Measurements from ENCODE around the gene MYO18A.

MYO18A gene

GRCh38 chr17:29076722-29077121 is 103.5 kb downstream of the MYO18A start:
- no peak for DNase-seq

DNA sequence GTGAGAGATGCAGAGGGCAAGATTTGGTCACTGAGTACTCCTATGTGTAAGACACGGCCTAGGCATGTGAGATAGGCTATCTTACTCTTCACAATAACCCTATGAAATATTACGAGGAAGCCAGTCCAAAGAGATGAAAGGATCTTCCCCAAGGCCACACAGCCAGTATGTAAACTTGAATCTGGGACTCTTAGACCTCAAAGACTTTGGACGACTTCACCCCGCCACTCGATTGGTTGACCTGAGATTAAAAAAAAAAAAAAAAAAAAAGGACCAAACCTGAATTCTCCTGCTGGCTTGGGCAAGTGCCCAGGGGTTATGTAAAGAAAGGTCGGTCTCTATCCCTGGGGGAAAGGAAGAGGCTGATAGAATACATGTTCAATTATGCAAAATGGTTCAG is 104.1 kb downstream of the MYO18A start:
- DNase-seq: no peak

- DNase-seq: no peak
Observed at GRCh38 chr17:29074488-29074887, 105.7 kb downstream of the MYO18A start.

- DNase-seq: no peak
Observed at GRCh38 chr17:29073520-29073919, 106.7 kb downstream of the MYO18A start.

DNA sequence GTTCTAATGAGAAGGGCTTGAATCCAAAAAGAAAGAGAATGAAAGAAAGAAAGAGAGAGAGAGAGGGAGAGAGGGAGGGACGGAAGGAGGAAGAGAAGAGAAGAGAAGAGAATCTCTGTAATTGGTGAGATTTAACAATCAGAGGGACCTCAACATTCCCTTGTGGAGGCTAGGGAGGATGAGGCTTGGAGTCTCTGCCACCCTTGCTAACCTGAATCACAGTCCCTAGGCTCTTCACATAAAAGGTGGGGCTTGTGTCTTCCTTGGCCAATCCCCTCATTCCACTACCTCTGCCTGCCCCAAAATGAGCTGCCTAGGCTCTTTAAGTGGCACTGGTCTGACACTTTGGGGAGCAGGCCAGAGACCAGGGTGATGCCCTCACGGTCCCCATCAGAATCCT is 107.2 kb downstream of the MYO18A start:
- DNase-seq: no peak

DNA sequence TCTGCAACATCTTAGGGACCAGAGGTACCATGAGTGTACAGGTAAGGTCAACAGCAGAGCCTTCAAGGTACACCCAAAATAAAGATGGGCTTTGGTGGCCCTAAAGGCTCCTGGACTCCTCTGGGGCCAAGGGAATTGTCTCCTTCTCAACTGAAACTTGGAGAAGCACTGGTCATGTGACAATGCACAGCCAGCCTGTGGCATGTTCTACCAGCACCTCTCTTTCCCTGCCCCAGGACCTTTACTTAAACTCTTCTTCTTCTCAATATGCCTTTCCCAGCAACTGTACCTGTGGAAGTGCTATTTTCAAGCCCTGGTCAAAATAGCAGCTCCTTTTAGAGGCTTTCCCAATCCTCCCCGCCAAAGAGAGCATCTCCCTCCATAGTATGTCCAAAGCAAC is 108.9 kb downstream of the MYO18A start:
- DNase-seq: no peak

- DNase-seq: no peak
Observed at GRCh38 chr17:29070781-29071180, 109.4 kb downstream of the MYO18A start.

DNA sequence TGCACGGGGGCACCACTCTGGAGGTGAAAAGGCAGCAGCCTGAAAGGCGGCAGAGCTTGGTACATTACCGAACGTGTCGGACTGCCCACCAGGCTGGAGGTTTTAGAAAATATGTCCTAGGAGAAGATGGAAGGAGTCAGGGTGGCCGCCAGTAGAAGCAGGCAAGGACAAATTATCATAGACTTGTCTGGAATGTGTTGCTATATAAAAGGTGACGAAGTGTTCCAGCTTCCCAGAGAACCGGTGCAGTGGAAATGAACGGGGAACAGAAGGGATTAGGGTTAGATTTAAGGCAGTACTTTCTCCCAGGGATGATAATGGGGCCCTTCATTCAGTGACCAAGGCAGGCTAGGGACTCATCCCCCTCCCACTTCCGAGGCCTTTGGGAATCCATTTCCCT is 109.9 kb downstream of the MYO18A start:
- no peak for DNase-seq

- no peak for DNase-seq
Observed at GRCh38 chr17:29069526-29070041, 110.6 kb downstream of the MYO18A start.

DNA sequence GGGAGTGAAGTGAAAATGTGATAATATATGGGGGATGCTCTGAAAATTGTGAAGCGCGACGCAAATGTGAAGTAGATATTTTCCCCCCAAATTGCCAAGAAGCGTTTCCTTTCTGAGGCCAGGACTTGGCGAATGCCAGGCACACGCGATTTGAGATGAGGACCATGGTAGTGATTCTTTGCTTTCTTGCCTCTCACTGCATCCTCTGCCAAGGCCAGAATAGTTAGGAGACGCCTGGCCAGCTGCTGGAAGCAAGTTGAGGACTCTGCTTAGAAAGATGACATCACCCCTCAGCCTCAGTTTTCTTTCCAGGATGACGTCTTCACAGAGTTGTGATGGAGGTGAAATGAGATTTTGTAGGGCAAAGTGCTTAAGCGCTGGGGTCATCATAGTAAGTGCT is 111.4 kb downstream of the MYO18A start:
- DNase-seq: no peak

DNA sequence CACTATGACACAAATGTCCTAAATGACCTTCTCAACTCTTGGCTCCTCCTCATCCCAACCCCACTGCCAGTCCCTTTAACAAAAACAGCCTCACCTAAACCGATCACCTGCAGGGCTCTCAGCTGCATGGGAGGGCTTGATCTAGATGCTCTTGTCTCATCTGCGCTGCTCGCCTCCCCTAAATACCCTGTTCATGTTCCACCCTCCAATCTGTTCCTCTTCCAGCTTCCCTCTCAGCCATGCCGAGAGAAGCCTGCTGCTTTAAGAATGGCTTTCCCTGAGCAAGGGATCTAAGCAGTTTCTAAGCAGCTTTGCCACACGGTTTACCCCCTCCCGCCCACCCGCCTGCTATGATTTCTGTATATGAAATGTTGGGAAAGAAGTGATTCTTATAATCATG is 113.6 kb downstream of the MYO18A start:
- no peak for DNase-seq

DNA sequence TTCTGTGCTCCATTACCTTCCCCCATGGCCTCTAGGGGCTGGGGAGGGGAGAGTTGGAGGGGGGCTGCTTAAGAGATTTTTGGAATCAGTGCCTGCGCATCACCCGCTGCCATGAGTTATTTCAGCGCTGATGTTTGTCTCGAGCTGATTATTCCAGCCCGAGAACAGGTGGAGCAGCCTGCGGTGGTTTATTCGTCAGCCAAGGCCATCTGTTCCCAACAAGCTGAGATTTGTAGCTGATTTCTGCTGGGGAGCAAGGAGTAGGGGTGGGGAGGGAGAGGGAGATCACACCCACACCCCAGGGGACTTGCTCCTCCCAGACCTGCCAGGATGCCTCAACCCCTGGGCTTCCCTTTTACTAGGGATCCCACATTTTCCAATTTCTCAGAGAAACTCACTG is 114.2 kb downstream of the MYO18A start:
- no peak for DNase-seq

GRCh38 chr17:29063992-29064391 is 116.2 kb downstream of the MYO18A start:
- DNase-seq: no peak

- DNase-seq: no peak
Observed at GRCh38 chr17:29062215-29062614, 118.0 kb downstream of the MYO18A start.

GRCh38 chr17:29061036-29061435 is 119.2 kb downstream of the MYO18A start:
- DNase-seq: no peak

DNA sequence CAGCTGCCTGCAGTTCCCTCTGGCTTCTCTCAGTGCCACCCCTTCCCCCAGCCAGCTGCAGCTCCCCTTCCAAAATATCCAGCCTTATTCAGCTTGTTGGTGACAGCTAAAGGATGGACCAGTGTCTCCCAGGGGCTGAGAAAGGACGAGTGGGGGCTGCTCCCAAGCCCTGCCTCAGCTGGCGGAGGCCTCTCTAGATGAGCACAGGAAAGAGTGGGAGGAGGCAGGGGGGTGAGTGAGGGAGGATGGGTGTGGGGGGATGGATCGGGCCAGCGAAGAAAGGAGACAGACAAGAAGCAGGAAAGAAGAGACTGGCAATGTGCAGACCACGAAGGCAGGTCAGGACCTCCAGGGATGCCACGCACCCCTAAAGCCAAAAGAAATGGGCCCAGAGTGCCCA is 119.7 kb downstream of the MYO18A start:
- no peak for DNase-seq

GRCh38 chr17:29059281-29059680 is 120.9 kb downstream of the MYO18A start:
- no peak for DNase-seq

- no peak for DNase-seq
Observed at GRCh38 chr17:29058391-29058790, 121.8 kb downstream of the MYO18A start.

DNA sequence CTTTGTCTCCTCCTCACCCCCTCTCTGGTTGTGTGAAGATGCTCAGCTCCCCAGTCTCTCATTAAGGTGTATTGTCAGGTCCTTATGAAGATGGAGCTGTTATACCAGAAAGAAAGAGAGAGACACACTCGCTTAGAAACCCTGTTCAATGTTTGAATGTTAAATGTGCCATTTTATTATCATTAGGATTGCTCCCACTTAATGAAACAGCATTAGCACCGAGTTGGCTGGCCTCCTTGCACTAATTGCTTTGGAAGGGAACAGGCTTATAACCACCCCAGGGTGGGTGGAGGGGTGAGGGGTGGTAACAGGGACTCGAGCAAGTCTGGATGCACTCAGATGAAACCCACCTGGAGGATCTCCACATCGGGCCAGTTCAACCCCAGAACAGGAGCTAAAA is 122.8 kb downstream of the MYO18A start:
- no peak for DNase-seq

DNA sequence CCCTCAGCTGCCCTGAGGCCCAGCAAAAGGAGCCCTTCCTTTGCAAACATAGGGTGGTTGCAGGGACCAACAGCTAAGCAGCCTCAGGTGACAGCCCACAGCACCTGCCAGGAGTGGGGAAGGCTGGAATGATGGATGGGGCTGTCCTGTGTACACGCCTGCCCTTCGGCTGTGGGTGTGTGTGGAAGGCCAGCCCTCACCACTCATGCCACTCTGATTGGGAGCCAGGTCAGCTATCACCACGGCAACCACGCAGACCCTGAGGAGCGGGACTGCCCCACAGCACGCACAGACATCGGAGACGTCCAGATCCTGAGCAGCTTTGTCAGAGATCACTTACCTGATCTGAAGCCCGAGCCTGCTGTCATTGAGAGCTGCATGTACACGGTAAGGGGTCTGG is 125.4 kb downstream of the MYO18A start:
- no peak for DNase-seq

DNA sequence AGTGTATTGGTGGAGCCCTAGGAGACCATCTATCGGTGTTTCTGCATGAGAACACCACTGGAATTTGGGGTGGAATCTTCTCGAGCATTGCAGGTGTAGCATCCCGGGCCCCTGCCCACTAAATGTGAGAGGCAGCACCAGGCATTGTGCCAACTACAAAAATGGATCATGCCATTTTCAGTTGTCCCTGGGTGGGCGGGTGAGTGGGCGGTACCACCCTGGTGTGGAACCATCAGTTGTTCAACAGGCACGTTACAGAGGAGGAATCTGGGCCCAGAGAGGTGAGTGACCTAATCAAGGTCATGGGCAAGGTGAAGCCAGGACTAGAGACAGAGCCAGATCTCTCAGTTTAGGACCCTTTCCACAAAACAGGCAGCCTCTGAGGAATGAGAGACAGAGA is 128.5 kb downstream of the MYO18A start:
- no peak for DNase-seq

GRCh38 chr17:29051194-29051593 is 129.0 kb downstream of the MYO18A start:
- no peak for DNase-seq

DNA sequence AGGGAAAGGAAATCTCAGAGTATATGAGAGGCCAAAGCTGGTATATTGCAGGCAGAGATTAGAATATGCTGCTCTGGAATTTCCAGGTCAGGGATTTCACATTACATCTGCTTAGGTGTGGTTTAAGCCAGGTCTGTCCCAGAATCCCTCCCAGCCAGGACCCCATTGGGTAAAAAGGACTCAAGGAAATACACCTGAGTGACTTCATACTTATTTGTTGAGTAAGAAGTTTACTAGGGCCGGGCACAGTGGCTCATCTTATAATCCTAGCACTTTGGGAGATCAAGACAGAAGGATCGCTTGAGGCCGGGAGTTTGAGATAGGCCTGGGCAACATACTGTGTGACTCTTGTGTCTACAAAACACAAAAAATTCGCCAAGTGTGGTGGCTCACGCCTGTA is 130.0 kb downstream of the MYO18A start:
- no peak for DNase-seq

GRCh38 chr17:29049541-29050145 is 130.6 kb downstream of the MYO18A start:
- no peak for DNase-seq
